ENCODE measurements around the gene AUTS2. TPM values are rescaled to one million over a fixed set of nuclear protein-coding genes. Genes with fewer than 3 reads are reported as not detected.

Gene AUTS2
- total and polyA plus RNA-seq, 9 of the 15 experiments (the other 6 are each of a cell fraction or from before 2014, with no cell fraction given), result 0.58 TPM; not detected in 8

GRCh38 chr7:70568674-70569334 is 970.5 kb downstream of the AUTS2 start (continued):
- TF ChIP-seq, protein P1, sequence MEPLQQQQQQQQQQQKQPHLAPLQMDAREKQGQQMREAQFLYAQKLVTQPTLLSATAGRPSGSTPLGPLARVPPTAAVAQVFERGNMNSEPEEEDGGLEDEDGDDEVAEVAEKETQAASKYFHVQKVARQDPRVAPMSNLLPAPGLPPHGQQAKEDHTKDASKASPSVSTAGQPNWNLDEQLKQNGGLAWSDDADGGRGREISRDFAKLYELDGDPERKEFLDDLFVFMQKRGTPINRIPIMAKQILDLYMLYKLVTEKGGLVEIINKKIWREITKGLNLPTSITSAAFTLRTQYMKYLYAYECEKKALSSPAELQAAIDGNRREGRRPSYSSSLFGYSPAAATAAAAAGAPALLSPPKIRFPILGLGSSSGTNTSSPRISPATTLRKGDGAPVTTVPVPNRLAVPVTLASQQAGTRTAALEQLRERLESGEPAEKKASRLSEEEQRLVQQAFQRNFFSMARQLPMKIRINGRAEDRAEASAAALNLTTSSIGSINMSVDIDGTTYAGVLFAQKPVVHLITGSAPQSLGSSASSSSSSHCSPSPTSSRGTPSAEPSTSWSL (CRISPR knock-in tag; IDR thresholded peaks at IDR 0.05; ENCODE audit: borderline replicate concordance), result no peak
- TF ChIP-seq POLR2G (IDR thresholded peaks at IDR 0.05; ENCODE audit: low read depth, low read length), result no peak
- TF ChIP-seq E2F3 (CRISPR knock-in tag; IDR thresholded peaks at IDR 0.05), result no peak
- TF ChIP-seq RCOR1 (IDR thresholded peaks at IDR 0.05; ENCODE audit: borderline replicate concordance in 1 of 2, low read depth in 2 of 2, low read length in 2 of 2), result peak in 1 of 2 experiments; percentile 91; a peak in 2 of 4 replicates
- no peak for TF ChIP-seq CAMTA2 (CRISPR knock-in tag; conservative IDR thresholded peaks at IDR 0.05)
- no peak; the same call in 1 of the 2 replicates for TF ChIP-seq NR2C1 (IDR thresholded peaks at IDR 0.05)
- TF ChIP-seq NR2C1 (tag; IDR thresholded peaks at IDR 0.05), result peak; percentile 83
- no peak for TF ChIP-seq ZNF217 (CRISPR knock-in tag; IDR thresholded peaks at IDR 0.05)
- TF ChIP-seq SMC3 (conservative IDR thresholded peaks at IDR 0.05; ENCODE audit: insufficient read depth, low read depth, low read length), result no peak
- peak in 1 of 2 experiments; percentile 82; a peak in 2 of 4 replicates for TF ChIP-seq ZNF318 (IDR thresholded peaks at IDR 0.05; ENCODE audit: borderline replicate concordance in 1 of 2, low read depth in 1 of 2)
- TF ChIP-seq XRCC5 (IDR thresholded peaks at IDR 0.05; ENCODE audit: low read depth, low read length), result 0 out of 2 replicates have a peak, but pooled peaks have one; percentile 38
- peak; percentile 92 for TF ChIP-seq TEAD4 (IDR thresholded peaks at IDR 0.05; ENCODE audit: low read length)
- TF ChIP-seq TEAD4 (CRISPR knock-in tag; IDR thresholded peaks at IDR 0.05; ENCODE audit: borderline replicate concordance), result no peak
- no peak for TF ChIP-seq ZNF23 (CRISPR knock-in tag; IDR thresholded peaks at IDR 0.05)
- TF ChIP-seq, protein P2, sequence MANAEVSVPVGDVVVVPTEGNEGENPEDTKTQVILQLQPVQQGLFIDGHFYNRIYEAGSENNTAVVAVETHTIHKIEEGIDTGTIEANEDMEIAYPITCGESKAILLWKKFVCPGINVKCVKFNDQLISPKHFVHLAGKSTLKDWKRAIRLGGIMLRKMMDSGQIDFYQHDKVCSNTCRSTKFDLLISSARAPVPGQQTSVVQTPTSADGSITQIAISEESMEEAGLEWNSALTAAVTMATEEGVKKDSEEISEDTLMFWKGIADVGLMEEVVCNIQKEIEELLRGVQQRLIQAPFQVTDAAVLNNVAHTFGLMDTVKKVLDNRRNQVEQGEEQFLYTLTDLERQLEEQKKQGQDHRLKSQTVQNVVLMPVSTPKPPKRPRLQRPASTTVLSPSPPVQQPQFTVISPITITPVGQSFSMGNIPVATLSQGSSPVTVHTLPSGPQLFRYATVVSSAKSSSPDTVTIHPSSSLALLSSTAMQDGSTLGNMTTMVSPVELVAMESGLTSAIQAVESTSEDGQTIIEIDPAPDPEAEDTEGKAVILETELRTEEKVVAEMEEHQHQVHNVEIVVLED (CRISPR knock-in tag; IDR thresholded peaks at IDR 0.05), result no peak
- TF ChIP-seq ZNF764 (CRISPR knock-in tag; IDR thresholded peaks at IDR 0.05; ENCODE audit: low read depth), result no peak
